ENCODE results near the gene KCNMA1. TPM values are rescaled to one million over a fixed set of nuclear protein-coding genes. Genes with fewer than 3 reads are reported as not detected.

KCNMA1 gene
- total RNA-seq, 1 donor from 2014 or later: 95.5 TPM

DNA sequence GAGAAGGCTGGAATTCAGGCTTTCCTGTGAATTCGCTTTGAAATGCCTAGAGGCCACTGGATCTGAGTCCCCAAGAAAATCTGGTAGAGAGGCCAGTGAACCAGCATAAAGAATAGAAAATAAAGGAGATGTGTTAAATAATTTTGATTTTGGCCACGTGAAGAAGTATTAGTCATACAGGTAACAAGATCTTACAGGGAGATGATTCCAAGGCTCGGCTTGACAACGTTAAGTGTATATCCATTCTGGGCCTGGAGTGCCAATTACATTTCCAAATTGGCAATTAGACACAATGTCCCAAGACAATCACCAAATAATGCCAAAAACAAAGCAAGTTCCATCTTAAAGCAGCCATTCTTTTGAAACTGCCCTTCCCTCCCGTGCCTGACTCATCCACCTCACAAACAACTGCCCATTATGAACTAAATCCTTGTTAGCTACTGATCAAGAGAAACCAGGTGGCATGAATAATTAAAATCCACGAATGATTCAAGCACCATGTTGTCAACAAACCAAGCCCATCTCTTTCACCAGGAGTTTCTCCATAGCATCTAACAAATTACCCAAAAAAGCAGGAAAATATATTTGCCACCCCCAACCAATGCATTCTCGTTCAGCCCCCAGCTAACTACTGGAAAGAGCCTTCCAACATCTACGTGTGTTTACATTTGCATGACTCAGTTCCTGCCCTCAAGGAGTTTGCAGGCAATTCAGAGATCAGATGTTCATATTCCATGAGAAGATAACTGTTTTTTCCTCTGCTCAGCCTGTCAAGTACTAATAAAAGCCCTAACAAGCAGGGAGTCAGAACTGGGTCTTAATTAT lies 8.5 kb downstream of the KCNMA1 start:
- DNase-seq (ENCODE audit: extremely low spot score, unreplicated experiment): no peak
- TF ChIP-seq, protein P1, sequence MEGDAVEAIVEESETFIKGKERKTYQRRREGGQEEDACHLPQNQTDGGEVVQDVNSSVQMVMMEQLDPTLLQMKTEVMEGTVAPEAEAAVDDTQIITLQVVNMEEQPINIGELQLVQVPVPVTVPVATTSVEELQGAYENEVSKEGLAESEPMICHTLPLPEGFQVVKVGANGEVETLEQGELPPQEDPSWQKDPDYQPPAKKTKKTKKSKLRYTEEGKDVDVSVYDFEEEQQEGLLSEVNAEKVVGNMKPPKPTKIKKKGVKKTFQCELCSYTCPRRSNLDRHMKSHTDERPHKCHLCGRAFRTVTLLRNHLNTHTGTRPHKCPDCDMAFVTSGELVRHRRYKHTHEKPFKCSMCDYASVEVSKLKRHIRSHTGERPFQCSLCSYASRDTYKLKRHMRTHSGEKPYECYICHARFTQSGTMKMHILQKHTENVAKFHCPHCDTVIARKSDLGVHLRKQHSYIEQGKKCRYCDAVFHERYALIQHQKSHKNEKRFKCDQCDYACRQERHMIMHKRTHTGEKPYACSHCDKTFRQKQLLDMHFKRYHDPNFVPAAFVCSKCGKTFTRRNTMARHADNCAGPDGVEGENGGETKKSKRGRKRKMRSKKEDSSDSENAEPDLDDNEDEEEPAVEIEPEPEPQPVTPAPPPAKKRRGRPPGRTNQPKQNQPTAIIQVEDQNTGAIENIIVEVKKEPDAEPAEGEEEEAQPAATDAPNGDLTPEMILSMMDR (IDR thresholded peaks at IDR 0.05): no peak
- no peaks in the 10 kb centered on the region for H3K36me3 Mint-ChIP-seq (ENCODE audit: unreplicated experiment)
- H3K4me3 Mint-ChIP-seq (ENCODE audit: unreplicated experiment): peak overlapping the region; percentile 45
- H3K4me1 Mint-ChIP-seq (ENCODE audit: unreplicated experiment): peaks cover 87% of the 10 kb centered on the region
- no peaks in the 10 kb centered on the region for H3K27me3 Mint-ChIP-seq (ENCODE audit: unreplicated experiment)
- no peaks in the 10 kb centered on the region for H3K9me3 Mint-ChIP-seq (ENCODE audit: unreplicated experiment)
- H3K27ac Mint-ChIP-seq (ENCODE audit: unreplicated experiment): peak overlapping the region; percentile 94

DNA sequence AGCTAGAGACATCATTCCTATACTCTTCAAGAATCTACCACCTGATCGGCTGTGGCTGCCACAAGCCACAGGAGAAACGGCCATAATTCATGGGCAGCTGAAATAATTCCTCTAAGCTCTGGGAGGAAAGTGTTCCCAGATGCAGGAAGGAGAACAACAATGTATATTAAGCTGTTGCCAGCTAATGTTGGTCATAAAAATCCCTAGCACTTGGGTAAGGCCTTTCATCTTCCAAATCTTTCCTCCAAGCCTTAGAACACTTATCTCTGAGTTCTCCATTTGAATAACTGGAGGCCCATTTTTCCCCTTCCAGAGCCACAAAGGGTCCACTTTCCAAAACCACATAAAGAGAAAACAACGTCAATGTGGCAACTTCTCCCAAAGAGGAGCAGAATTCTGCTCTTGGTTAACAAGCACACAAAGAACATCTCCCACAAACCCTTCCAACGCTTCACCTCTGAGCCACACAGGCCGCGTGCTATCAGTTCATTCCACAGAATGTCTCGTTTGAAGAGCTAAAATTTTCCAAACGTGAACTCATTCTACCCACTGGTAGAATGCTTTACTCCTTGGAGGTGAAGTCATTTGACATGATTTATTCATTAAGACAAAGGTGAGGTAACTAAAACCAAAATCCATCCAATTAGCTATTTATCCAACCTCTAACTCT lies 11.2 kb downstream of the KCNMA1 start:
- H3K36me3 Mint-ChIP-seq (ENCODE audit: unreplicated experiment): no peaks in the 10 kb centered on the region

DNA sequence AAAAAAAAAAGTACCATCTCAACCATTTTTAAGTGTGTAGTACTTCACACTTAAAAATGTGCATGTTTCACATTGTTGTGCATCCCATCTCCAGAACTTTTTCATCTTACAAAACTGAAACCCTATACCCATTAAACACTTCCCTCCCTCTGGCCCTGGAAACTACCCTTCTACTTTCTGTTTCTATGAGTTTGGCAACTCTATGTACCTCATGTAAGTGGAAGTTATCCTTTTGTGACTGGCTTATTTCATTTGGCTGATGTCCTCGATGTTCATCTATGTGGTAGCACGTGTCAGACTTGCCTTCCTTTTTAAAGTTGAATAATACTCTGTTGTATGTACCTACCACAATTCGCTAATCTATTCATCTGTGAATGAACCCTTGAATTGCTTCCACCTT lies 12.2 kb downstream of the KCNMA1 start:
- H3K4me1 Mint-ChIP-seq (ENCODE audit: unreplicated experiment): peaks cover 64% of the 10 kb centered on the region
- H3K27ac Mint-ChIP-seq (ENCODE audit: unreplicated experiment): peak overlapping the region; percentile 65
- no peak for DNase-seq (ENCODE audit: extremely low spot score, unreplicated experiment)
- H3K27me3 Mint-ChIP-seq (ENCODE audit: unreplicated experiment): no peaks in the 10 kb centered on the region
- TF ChIP-seq, protein P1 (IDR thresholded peaks at IDR 0.05): no peak
- H3K9me3 Mint-ChIP-seq (ENCODE audit: unreplicated experiment): no peaks in the 10 kb centered on the region
- H3K4me3 Mint-ChIP-seq (ENCODE audit: unreplicated experiment): no peak overlapping the region
- no peaks in the 10 kb centered on the region for H3K36me3 Mint-ChIP-seq (ENCODE audit: unreplicated experiment)

More for the DNA sequence above, 11.2 kb downstream of the KCNMA1 start:
- H3K9me3 Mint-ChIP-seq (ENCODE audit: unreplicated experiment): no peaks in the 10 kb centered on the region
- H3K27ac Mint-ChIP-seq (ENCODE audit: unreplicated experiment): peak overlapping the region; percentile 65
- H3K4me3 Mint-ChIP-seq (ENCODE audit: unreplicated experiment): no peak overlapping the region
- no peak for DNase-seq (ENCODE audit: extremely low spot score, unreplicated experiment)
- TF ChIP-seq, protein P1 (IDR thresholded peaks at IDR 0.05): no peak
- peaks cover 74% of the 10 kb centered on the region for H3K4me1 Mint-ChIP-seq (ENCODE audit: unreplicated experiment)
- H3K27me3 Mint-ChIP-seq (ENCODE audit: unreplicated experiment): no peaks in the 10 kb centered on the region

DNA sequence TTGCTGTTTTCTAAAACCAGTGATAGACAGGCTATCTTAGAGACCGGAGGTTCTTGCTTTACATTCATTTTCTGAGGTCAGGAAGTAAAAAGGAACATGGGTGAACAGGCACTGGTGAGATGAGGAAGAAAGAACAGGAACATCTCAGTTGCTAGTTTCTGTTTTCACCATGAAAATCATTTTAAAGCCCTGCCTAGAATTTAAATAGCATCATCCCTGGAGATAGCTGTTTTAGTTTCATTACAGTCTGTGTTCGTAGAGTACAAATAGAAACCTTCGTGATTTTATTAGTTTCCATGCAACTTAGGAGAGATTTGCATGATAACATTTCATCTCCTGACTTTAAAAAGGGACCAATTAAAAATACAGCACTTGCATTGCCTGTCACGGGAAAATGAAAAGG lies 14.7 kb downstream of the KCNMA1 start:
- Mint-ChIP-seq H3K4me1 (ENCODE audit: unreplicated experiment) (peaks cover 40% of the 10 kb centered on the region), H3K27ac (ENCODE audit: unreplicated experiment) (peak overlapping the region; percentile 63), H3K4me3 (ENCODE audit: unreplicated experiment) (no peak overlapping the region), H3K27me3 (ENCODE audit: unreplicated experiment) (no peaks in the 10 kb centered on the region), H3K36me3 (ENCODE audit: unreplicated experiment) (no peaks in the 10 kb centered on the region), H3K9me3 (ENCODE audit: unreplicated experiment) (no peaks in the 10 kb centered on the region)
- TF ChIP-seq, protein P1 (IDR thresholded peaks at IDR 0.05): no peak
- DNase-seq (ENCODE audit: extremely low spot score, unreplicated experiment): no peak

DNA sequence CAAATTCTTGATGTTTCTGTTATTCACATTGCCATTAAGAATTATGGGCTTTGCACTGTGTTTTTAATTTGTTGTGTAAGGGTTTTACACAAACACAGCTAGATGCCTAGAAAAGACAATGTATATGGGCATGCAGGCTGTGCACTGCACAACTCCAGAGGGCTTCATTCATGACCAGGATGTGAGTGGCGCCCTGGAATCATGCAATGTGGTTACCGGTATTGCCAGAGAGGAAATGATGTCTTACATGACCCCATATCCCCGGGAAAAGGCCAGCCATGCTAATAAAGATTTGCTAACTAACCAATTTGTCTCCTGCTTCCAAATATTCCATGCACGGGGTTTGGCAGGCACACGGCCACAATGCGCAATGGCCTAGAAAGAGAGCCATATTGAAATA lies 16.9 kb downstream of the KCNMA1 start:
- Mint-ChIP-seq H3K4me1 (ENCODE audit: unreplicated experiment) (peaks cover 24% of the 10 kb centered on the region), H3K27ac (ENCODE audit: unreplicated experiment) (no peak overlapping the region), H3K36me3 (ENCODE audit: unreplicated experiment) (no peaks in the 10 kb centered on the region), H3K27me3 (ENCODE audit: unreplicated experiment) (no peaks in the 10 kb centered on the region), H3K4me3 (ENCODE audit: unreplicated experiment) (no peak overlapping the region), H3K9me3 (ENCODE audit: unreplicated experiment) (no peaks in the 10 kb centered on the region)
- TF ChIP-seq, protein P1 (IDR thresholded peaks at IDR 0.05): no peak
- no peak for DNase-seq (ENCODE audit: extremely low spot score, unreplicated experiment)

Measured in osteocyte (in vitro differentiated cells).